ENCODE results near the gene COPB1.

COPB1 gene

GRCh38 chr11:14522801-14523200, 23.2 kb upstream of the COPB1 start:
- TF ChIP-seq CTCF (conservative IDR thresholded peaks at IDR 0.05) (no peak), ZFX (IDR thresholded peaks at IDR 0.05) (no peak)
- no peak overlapping the region for H3K27ac ChIP-seq

GRCh38 chr11:14522245-14522644, 22.6 kb upstream of the COPB1 start:
- TF ChIP-seq CTCF (conservative IDR thresholded peaks at IDR 0.05) (no peak), ZFX (IDR thresholded peaks at IDR 0.05) (no peak)
- H3K27ac ChIP-seq: no peak overlapping the region

GRCh38 chr11:14520747-14521151, 21.1 kb upstream of the COPB1 start:
- peak overlapping the region; percentile 97 for H3K27ac ChIP-seq
- TF ChIP-seq ZFX (IDR thresholded peaks at IDR 0.05): no peak
- TF ChIP-seq CTCF (conservative IDR thresholded peaks at IDR 0.05): no peak

- H3K27ac ChIP-seq: peak within 1 kb of the TSS; percentile 97
- TF ChIP-seq CTCF (conservative IDR thresholded peaks at IDR 0.05): peak; percentile 6; the same call in 1 of the 2 replicates
- TF ChIP-seq ZFX (IDR thresholded peaks at IDR 0.05): peak; percentile 100
Observed at GRCh38 chr11:14519917-14520746, 20.5 kb upstream of the COPB1 start, which contains the start of gene PSMA1. Gene PSMA1, minus strand, starts transcription at chr11:14520386. Its CDS starts 87 bp downstream, at chr11:14520299.

- TF ChIP-seq CTCF (conservative IDR thresholded peaks at IDR 0.05) (no peak), ZFX (IDR thresholded peaks at IDR 0.05) (no peak)
- H3K27ac ChIP-seq: peak overlapping the region; percentile 97
Observed at GRCh38 chr11:14519597-14519916, 19.9 kb upstream of the COPB1 start.

GRCh38 chr11:14518820-14519219, 19.2 kb upstream of the COPB1 start:
- no peak overlapping the region for H3K27ac ChIP-seq
- TF ChIP-seq ZFX (IDR thresholded peaks at IDR 0.05) (no peak), CTCF (conservative IDR thresholded peaks at IDR 0.05) (no peak)

- H3K27ac ChIP-seq: no peak overlapping the region
- TF ChIP-seq CTCF (conservative IDR thresholded peaks at IDR 0.05): no peak
Observed at GRCh38 chr11:14513800-14514199, 14.2 kb upstream of the COPB1 start.

All from C4-2B (cell line).